Esophagus muscularis mucosa (tissue), 4 donors: Measurements from ENCODE around the gene CMTM8. TPM values are rescaled to one million over a fixed set of nuclear protein-coding genes. Genes with fewer than 3 reads are reported as not detected.
A peak's percentile ranks its signal among the peaks of the same experiment; 100 is the strongest.

ENCODE experiments used
- DNase-seq: peaks from one replicate; pipeline ENCODE4 v3.0.0-alpha.2; 2017; ENCODE audit errors: extremely low spot score
- H3K27ac ChIP-seq, 4 donors: fragments of 200-600 bp; sonication (generic); replicated peaks in 1 of 4; 1 replicate in 3 of 4; 2 replicates in 1 of 4; pipeline ENCODE4 v1.5.1; 2016 to 2019; ENCODE audit warnings: mild to moderate bottlenecking in 1 of 4
- H3K27me3 ChIP-seq, 4 donors: fragments of 200-600 bp; sonication (generic); one replicate each; pipeline versions ENCODE4 v1.5.1 to v1.6.0; 2016 to 2019
- H3K36me3 ChIP-seq, 4 donors: fragments of 200-600 bp; sonication (generic); one replicate each; pipeline ENCODE4 v1.5.1; 2016 to 2019
- H3K4me1 ChIP-seq, 4 donors: fragments of 200-600 bp; sonication (generic); one replicate each; pipeline ENCODE4 v1.5.1; 2016 to 2019
- H3K4me3 ChIP-seq, 4 donors: fragments of 200-600 bp; sonication (generic); 1 replicate in 2 of 4; 2 replicates in 2 of 4; pipeline ENCODE4 v1.5.1; 2016 to 2019; ENCODE audit warnings: mild to moderate bottlenecking in 4 of 4, moderate library complexity in 1 of 4
- H3K9me3 ChIP-seq, 4 donors: fragments of 200-600 bp; sonication (generic); 1 replicate in 3 of 4; 2 replicates in 1 of 4; pipeline ENCODE4 v1.5.1; 2016 to 2019
- EP300 ChIP-seq: sonication (generic); formaldehyde crosslinking; IDR thresholded peaks from one replicate; pipeline ENCODE4 v1.6.1; 2017; ENCODE audit warnings: antibody characterized with exemption
- POLR2A ChIP-seq: fragments of 450-650 bp; IDR thresholded peaks from one replicate; pipeline ENCODE4 v1.6.1; 2017; ENCODE audit warnings: antibody characterized with exemption, moderate library complexity, mild to moderate bottlenecking, low read depth
- POLR2AphosphoS5 ChIP-seq, 2 donors: sonication (generic); formaldehyde crosslinking; IDR thresholded peaks; one replicate each; pipeline ENCODE4 v1.6.1; 2017; ENCODE audit warnings: antibody characterized with exemption in 2 of 2
- WGBS: methylation state at CpG from one replicate; pipeline ENCODE4 v1.1.5; 2018; 5-methylcytosine and 5-hydroxymethylcytosine counted together
- intact Hi-C: fragments of 100-400 bp; cut with DNase I; formaldehyde crosslinking; loops from one replicate; pipeline ENCODE4 v1.15.1; 2023
- total RNA-seq, 4 donors: library from RNA; depleted of rRNA; stranded (reverse); fragments of >200 nt; gene quantifications; one replicate each; pipeline versions ENCODE4 v1.1.0 to v1.2.1, GENCODE V29; 2016
- TF ChIP-seq, protein P1 (sequence below), 3 experiments: fragments of 200-600 bp in 2 of 3; fragments of 450-650 bp in 1 of 3; sonication (generic) in 2 of 3; IDR thresholded peaks; one replicate each; pipeline ENCODE4 v1.5.1; 2017 to 2019; ENCODE audit warnings: antibody characterized with exemption in 3 of 3, mild to moderate bottlenecking in 2 of 3, moderate library complexity in 1 of 3

The CMTM8 gene
- total RNA-seq, 4 donors from 2014 or later = 1.7 to 4.2 (median 3.8) TPM

DNA sequence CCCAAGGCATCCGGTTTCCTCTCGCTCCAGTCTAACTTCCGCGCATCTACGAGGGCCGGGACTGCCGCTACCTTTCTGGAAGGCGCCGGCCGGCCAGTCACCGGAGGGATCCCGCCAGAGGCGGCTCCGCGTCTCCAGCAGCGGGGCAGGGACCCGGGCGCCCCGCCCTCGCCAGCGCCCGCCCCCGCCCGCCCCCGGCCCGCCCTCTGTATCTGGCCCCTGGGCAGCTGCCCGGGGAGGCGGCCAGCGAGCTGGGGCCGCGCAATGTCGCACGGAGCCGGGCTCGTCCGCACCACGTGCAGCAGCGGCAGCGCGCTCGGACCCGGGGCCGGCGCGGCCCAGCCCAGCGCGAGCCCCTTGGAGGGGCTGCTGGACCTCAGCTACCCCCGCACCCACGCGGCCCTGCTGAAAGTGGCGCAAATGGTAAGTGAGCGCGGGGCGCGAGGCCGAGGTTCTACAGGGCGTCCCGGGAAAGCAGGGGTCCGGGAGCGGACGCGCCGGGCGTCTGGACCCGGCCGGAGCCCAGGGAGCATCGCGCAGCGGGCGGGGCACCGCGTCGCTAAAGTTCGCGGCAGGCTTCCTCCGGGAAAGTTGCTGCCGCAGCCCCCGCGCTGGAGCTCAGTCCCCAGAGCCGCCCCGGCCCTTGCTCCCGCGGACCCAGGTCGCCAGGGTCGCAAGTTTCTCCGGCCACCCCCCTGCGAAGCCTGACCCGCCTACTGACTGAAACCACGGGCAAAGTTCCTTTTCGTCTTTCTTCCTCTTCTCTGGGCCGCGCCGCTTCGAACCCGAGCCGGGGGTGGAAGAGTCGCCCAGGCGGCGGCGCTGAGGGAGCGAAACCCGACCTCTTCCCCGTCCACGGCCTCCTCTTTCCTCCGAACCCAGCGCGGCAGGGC, 153.4 kb downstream of the CMTM8 start, which contains the start of gene CMTM7:
TSS of gene CMTM7 (plus strand) at position 211 of the 893 bp plus-strand sequence. CDS start at position 265, 54 bp downstream.
- 6% methylated on average over 29 of the region's 107 CpGs for WGBS
- intact Hi-C loops = loop anchor here (10.0 kb wide), 1 partner anchor 293 kb away; the partner anchor contains the start of gene CNOT10
- TF ChIP-seq EP300 (no peak), POLR2AphosphoS5 (IDR thresholded peaks at IDR 0.05) (peak; percentile 58 to 59)

DNA sequence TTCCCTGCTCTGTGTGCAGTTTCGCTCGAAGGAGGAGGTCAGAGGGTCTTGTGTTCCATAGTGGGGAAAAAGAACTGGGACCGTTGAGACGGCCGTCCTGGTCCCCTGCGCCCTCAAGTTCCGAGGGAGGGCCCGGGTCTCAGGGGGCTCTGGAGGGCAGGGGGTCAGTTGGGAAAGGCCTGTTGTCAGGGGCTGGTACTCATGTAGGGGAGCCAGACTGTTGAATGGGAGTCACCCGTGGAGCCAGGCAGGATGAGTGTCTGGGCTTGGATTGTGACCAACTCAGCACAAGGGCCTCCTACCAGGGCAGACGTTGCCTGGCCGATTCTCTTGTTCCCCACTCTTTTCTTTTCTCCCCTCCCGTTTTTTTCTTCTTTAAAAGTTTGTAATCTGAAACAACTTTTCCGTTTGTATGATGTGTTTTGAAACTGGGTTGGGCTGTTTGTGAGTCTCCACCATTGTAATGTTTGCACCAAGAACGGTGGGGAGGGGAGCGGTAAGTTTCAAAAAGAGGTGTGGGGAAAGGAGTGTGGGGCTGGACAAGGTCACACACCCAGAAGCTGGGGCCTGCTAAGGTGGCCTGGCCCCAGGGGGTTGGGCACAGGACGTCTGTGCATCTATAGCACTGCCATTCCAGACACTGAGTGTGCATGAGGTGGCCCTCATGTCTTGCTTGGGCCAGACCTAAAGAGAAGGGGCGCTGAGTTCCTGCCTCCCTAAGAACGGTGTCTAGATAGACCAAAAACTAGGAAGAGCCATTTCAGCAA, 154.2 kb downstream of the CMTM8 start:
- Histone ChIP-seq H3K27me3 (no peaks in the 10 kb centered on the region), H3K9me3 (no peaks in the 10 kb centered on the region), H3K4me1 (peaks cover 8 to 22% (median 16%) of the 10 kb centered on the region in 4 donors), H3K4me3 (peak overlapping the region; percentile 72 to 86 (median 77)), H3K36me3 (no peaks in the 10 kb centered on the region), H3K27ac (peak overlapping the region; percentile 74 to 87 (median 78))
- intact Hi-C loops = loop anchor here (10.0 kb wide), 1 partner anchor 292 kb away; the partner anchor contains the start of gene CNOT10
- 42% methylated on average over 18 of the region's 18 CpGs for WGBS
- no peak for DNase-seq
- no peak for TF ChIP-seq EP300
- TF ChIP-seq POLR2AphosphoS5 (IDR thresholded peaks at IDR 0.05) = no peak
- TF ChIP-seq, protein P1, sequence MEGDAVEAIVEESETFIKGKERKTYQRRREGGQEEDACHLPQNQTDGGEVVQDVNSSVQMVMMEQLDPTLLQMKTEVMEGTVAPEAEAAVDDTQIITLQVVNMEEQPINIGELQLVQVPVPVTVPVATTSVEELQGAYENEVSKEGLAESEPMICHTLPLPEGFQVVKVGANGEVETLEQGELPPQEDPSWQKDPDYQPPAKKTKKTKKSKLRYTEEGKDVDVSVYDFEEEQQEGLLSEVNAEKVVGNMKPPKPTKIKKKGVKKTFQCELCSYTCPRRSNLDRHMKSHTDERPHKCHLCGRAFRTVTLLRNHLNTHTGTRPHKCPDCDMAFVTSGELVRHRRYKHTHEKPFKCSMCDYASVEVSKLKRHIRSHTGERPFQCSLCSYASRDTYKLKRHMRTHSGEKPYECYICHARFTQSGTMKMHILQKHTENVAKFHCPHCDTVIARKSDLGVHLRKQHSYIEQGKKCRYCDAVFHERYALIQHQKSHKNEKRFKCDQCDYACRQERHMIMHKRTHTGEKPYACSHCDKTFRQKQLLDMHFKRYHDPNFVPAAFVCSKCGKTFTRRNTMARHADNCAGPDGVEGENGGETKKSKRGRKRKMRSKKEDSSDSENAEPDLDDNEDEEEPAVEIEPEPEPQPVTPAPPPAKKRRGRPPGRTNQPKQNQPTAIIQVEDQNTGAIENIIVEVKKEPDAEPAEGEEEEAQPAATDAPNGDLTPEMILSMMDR (IDR thresholded peaks at IDR 0.05) = no peak
- TF ChIP-seq POLR2A = no peak

More for the DNA sequence above, 153.4 kb downstream of the CMTM8 start, which contains the start of gene CMTM7:
- DNase-seq = no peak
- peak within 1 kb of the TSS; percentile 74 to 87 (median 78) for H3K27ac ChIP-seq
- no peaks in the 10 kb centered on the region for H3K9me3 ChIP-seq
- H3K27me3 ChIP-seq = no peaks in the 10 kb centered on the region
- peaks cover 8 to 22% (median 16%) of the 10 kb centered on the region in 4 donors for H3K4me1 ChIP-seq
- H3K36me3 ChIP-seq = no peaks in the 10 kb centered on the region
- peak within 1 kb of the TSS; percentile 72 to 86 (median 77) for H3K4me3 ChIP-seq

DNA sequence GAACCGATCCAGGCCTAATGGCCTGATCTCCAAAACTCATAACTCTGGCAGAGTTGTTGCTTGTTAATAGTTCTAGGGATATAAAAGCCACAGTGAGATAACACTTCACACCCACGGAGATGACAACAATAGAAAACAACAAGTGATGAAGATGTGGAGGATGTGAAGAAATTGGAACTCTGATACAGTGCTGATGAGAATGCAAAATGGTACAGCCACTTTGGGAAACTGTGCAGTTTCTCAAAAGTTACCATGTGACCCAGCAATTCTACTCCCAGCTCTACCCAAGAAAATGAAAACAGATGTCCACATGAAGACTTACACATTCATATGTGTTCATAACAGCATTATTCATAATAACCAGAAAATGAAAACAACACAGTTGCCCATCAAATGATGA, 157.0 kb downstream of the CMTM8 start:
- H3K4me3 ChIP-seq = no peak overlapping the region
- H3K36me3 ChIP-seq = no peaks in the 10 kb centered on the region
- 59% methylated on average over 2 of the region's 2 CpGs for WGBS
- intact Hi-C loops = loop anchor here (10.0 kb wide), 1 partner anchor 289 kb away; the partner anchor contains the start of gene CNOT10
- no peak for DNase-seq
- H3K27me3 ChIP-seq = no peaks in the 10 kb centered on the region
- TF ChIP-seq POLR2A (no peak), EP300 (no peak), POLR2AphosphoS5 (IDR thresholded peaks at IDR 0.05) (no peak)
- TF ChIP-seq, protein P1 (IDR thresholded peaks at IDR 0.05) = no peak
- H3K27ac ChIP-seq = no peak overlapping the region
- peaks cover 10 to 29% (median 23%) of the 10 kb centered on the region in 4 donors for H3K4me1 ChIP-seq
- no peaks in the 10 kb centered on the region for H3K9me3 ChIP-seq

DNA sequence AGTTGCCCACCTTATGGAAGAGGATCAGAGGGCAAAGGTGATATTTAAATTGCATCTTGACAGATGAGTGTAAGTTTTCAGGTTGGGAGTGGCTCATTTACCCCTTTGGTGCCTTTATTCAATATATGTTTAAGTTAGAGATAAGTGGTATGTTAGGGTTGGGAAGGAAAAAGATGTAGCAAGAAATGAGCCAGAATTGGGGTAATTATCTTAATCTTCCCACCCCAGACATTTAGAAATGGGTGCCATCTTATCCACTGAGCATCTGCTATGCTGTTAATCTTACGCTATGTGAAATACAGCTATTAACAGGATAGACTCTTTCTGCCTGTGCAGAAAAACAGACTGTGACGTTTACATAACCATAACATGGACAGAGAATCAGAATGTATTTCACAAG, 159.5 kb downstream of the CMTM8 start:
- Histone ChIP-seq H3K27me3 (no peaks in the 10 kb centered on the region), H3K9me3 (no peaks in the 10 kb centered on the region), H3K4me1 (peaks cover 25 to 30% (median 28%) of the 10 kb centered on the region in 4 donors), H3K4me3 (no peak overlapping the region), H3K27ac (no peak overlapping the region), H3K36me3 (no peaks in the 10 kb centered on the region)
- 55% methylated on average over 2 of the region's 2 CpGs for WGBS
- DNase-seq = no peak
- TF ChIP-seq POLR2AphosphoS5 (IDR thresholded peaks at IDR 0.05) = no peak
- TF ChIP-seq POLR2A = no peak
- TF ChIP-seq EP300 = no peak
- TF ChIP-seq, protein P1 (IDR thresholded peaks at IDR 0.05) = no peak
- intact Hi-C loops = loop anchor here (10.0 kb wide), 1 partner anchor 287 kb away; the partner anchor contains the start of gene CNOT10
